HG03095 (cell line): ENCODE data around the gene USP46.

ENCODE experiments used
- ATAC-seq: cut with Tn5 transposase; IDR thresholded peaks from one replicate; pipeline ENCODE4 v1.9.1; 2021; ENCODE audit warnings: moderate library complexity; ENCODE audit not compliant: unreplicated experiment

USP46 gene

DNA sequence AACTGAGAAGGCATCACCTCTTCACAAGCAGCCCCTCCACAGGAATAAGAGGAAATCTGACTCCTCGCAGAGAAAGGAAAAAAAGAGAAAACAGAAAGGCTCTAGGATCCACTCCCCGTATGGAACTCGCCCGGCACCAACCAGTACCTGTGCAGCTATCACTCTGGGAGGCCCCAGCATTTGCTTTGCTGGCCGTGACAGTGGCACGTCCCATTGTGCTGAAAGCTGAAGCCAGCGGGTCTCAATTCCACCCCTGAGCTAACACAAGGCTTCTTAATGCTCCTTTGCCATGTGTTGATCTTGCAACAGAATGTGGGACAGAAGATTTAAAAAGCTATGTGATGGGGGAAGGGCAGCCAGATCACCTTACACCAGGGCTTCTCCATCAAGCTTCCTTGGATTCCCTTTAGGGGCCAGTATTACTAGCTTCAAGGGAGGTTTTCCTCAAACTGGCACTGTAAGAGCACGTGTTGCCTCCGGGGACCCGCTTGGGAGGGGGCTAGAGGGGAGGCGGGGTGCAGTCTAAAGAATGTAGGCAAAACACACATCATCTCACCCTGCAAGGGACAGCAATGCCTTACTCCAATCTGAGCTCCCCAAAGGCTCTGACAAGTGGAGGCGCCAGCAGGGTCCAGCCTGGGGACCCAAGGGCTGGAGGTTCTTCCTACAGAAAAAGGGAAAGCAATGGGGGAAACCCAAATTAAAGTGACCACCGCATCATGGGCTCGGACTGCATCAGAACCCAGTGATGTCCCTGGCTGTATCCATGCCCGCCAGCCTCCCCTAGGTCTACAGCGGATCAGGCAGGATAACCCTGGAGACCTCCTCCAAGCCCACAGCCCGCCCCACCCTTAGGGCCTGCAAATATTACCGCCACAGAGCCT is 1.2 kb downstream of the USP46 start:
- ATAC-seq = no peak

DNA sequence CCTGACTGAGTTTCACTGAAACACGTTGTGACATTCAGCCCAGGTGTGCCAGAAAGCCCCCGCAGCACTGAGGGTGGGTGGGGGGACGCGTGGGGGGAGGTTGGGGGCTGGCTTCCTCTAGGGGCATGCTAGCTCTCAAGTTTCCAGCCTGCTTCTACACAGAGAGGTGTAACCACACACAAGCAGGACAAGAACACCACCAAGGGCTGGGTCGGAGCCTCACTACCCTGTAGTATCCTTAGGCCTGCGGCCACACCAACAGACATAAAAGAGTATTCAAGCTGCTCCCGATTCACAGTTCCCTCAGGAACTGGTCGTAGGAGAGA is 1.8 kb downstream of the USP46 start:
- ATAC-seq = no peak

DNA sequence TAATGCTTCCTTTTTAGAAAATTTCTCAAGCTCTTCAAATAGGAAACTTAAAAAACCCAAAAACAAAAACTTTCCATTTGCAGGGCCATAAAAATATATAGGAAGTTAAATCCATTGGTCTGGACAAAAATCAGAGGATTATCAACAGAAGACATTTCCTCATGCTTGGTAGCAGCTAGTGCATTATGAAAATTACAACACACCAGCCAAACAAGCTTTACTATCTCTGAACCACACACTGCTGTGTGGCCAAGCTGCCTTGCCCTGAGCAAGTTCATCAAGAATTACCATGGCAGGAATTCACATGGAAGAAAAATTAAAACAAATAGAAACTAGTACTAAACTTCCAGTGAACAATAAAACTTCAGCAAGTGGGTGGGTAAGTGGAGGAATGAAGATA is 3.6 kb downstream of the USP46 start:
- no peak for ATAC-seq

DNA sequence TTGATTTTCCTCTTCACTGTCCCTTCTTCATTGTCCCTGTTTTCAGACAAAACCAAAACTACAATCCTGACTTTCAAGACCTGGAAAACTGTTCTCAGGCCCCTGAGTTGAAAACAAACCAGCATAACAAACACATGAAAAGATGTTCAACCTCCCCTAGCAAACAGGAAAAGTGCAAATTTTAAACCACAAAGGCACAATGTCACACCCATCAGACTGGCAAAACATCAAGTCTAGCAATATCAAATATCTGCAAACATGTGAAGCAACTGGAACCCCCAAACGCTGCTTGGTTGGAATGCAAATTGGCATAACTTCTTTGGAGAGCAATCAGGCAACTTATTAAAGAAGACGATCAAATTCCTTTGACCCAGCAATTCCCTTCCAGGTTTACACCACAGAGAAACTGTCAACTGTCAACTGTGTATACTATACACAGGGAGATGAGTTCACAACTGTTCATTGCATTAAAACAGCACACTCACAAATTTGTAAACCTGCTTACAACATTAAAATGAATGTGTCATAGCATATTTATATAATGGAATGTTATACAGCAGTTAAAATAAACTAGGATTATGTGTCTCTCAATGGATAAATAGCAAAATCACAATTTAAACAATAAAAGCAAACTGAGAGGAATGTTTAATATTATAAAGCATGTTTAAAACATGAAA is 7.0 kb downstream of the USP46 start:
- ATAC-seq = no peak

DNA sequence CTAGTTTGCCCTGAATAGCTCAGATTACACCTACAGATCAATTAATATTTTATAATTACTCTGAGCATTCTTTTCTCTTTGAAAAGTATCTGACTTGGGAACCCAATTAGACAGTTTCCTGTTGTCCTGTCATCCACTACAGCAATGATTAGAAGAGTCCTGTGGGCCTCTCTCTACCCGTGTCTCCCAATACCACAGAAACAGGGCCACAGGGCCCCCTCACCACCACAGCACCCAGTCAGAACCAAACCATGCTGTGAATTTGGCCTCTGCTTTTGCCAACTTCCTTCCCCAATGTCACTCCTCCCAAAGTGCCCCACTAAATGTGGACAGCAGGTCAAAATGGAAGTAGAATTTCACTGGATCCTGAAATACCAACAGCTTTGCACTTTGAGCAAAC is 10.3 kb downstream of the USP46 start:
- ATAC-seq = no peak

DNA sequence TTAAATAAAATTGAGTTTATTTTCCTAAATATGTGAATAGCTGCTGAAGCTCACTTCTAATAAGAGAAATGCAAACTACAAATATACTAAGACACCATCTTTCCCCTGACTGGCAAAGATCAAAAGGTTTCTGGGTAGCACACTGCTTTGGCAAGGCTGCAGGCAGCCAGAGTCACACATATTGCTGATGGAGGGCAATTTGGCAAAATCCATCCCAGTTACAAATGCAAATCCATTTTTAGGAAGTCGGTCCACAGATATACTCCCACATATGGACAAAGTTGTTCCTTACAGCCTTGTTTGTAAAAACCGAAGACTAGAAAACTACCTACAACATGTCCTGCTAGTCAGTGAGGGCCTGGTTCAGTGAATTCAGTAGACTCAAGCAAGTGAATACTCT is 12.4 kb downstream of the USP46 start:
- no peak for ATAC-seq

DNA sequence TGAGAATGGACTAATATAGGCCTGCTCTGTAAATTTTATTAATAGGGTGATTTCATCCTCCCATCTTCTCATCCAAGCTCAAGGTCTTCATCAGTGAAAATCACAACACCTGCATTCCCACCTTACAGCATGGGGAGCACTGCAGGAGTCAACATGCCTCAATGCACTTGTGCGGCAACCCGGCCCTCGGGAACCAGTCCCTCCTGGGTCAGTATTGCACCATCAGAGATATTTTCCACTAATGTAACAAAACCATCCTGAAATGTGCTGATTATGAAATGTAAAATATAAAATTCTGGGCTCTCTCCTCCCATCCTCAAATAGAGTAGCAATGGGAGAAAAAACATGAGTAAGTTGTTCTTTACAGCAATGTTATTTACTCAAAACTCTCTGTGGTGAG is 13.0 kb downstream of the USP46 start:
- no peak for ATAC-seq

DNA sequence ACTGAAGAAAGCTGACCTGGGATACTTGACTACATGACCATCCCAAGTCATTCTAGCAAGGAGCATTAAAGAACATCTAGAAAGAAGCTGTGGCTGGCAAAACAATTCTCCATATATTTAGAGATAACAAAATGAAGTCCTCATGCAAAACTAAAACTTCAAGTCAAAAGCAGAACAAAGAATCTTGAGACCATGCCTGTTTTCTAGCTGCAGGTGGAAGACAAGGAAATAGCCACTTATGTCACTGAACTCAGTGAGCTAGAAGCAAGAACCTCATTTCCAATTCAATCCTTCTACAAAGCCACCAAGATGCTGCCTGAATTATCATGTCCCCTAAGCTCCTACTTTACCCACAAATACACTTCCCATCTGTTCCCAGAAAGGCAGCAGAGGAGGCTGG is 13.8 kb downstream of the USP46 start:
- no peak for ATAC-seq

DNA sequence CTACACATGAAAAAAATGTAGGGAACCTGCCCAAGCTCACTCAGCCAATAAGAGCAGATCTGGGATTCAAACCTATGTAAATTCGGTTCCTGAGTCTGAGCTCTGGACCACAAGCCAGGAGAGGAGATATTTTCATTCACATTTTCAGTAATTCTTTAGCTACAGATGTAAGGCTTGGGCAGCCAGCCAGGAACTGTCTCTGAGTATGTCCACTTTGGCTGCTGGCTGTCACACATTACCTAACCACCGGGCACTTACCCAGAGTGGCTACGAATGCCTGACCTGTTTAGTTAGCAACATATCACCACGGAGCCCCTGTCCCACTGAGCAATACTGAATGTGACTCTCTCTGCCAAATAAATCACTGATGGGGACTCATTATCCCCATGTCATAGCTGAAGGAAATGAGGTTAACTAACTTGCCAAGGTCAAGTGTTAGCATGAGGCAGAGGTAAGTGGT is 15.3 kb downstream of the USP46 start:
- peak; percentile 29 for ATAC-seq

DNA sequence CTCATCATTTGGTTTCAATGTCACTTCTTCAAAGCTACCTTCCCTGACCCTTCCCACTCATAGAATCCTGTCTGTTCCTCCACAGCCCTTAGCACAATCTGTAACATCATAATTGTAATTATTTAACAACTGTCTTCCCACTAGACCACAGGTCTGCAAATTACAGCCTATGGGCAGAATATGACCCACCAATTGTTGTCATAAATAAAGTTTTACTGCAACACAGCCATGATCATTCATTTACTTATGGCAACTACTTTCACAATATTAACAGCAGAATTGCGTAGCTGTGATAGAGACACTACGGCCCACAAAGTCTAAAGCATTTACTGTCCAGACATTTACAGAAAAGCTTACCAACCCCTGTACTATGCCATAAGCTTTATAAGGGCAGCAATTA is 15.9 kb downstream of the USP46 start:
- no peak for ATAC-seq

DNA sequence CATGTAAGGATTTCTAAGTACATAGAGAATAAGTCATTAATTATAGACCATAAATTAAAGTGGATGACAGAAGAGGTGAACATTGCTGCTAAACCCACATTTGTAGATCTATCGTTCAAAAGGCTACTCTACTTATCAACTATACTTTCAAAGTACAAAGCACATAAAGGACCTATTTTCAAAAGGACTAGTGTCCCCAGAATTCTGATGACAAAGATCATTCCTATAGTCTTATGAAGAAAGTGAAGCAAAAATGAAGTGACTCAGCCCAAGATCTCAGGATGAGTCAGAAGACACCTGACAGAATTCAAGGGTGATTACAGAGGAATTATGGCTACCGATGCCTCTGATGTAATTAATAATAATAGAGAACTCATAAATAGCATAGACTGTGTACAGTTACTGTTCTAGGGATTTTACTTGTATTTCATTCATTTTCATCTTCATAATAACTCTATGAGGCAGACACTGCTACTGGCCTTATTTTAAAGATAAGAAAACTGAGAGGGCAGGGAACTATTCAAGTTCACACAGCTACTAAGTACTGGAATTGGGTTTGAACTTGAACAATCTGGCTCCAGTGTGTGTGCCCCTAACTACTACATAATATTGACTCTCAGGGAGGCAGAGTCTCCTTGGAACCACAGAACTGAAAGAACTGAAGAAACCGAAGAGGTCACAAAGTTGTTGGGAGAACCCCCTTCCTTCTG is 17.1 kb downstream of the USP46 start:
- peak; percentile 78 for ATAC-seq

DNA sequence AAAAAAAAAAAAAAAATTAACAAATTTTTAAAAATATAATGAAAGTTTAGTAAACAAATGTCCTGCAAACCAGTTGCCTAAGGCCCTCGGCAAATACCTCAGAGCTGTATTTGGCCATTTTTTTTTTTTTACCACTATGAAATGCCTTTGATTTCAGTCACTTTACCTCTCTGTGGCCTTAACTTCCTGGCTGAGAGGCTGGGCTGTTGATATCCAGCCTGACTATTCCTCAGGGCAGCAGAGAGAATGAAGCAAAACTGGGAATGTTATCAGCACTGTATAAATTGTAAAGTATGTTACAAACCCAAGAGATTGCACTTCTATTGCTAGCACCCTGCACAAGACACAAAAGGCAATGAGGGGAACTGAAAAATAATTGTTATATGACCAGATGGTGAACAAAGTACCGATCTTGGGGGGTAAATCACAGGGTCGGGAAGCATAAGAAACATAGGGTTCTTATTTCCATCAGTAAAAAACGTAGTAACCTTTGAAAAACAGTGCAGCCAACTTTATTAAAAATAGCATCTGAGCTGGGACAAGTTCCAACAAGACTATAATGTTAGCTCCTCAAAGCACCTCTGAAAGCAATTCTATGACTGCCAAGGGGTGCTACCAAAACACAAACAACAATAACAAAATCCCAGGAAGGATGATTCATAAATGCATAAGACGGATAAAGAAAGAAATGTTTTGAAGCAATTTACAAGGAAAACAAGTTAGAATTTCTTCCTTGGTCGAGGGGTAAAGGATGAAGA is 18.1 kb downstream of the USP46 start:
- ATAC-seq = no peak

DNA sequence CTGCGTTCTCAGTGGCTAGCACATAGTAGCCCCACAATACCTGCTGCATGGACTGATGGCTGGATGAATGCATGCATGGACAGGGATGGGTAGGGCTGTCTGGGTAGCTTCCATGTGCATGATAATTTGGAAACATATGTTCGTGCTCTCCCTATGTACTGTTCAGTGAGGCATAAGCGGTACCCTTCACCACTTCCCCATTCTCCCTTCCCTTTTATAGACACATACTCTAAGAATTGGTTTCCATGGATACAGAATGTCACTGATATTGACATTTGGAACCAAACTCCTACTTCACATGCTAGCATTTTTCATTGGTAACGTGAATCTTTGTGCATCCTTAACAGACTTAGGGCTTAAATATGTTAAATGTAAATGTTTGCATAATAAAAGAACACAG is 20.4 kb downstream of the USP46 start:
- no peak for ATAC-seq

DNA sequence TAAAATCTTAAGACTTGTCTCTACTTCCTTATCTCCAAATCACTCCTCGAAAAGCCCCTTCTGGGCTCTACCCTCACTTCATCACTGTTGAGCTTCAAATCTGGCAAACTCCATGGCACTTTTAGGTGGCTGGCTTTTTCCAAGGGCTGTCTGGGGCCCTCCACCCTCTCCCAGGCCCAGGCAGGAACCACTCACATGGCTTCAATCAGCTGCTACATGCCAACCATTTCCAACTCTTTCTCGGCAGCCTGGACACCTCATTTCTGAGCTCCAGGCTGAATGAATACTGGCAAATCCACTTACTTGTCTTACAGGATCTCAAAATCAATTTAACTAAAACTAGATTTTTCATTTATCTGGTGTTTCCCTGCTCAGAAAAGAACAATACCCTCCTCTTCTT is 22.0 kb downstream of the USP46 start:
- ATAC-seq = no peak

DNA sequence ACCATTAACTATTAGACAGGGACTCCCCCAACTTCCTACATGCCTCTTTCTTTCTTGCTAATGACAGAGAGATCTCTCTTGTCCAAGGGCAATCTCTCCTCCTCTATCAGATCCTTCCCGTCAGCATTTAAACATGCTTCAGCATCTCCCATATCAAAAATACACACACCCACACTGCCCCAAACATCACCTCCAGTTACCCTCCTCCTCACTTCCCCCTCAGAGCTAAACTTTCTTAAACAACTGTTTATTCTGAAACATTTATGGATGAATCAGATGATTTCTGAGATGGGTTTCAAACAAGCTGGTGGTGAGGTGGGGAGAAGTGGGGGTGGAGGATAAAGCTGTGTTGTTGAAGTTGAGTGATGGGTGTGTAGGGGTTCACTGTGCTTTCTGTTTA is 23.5 kb downstream of the USP46 start:
- ATAC-seq = no peak

DNA sequence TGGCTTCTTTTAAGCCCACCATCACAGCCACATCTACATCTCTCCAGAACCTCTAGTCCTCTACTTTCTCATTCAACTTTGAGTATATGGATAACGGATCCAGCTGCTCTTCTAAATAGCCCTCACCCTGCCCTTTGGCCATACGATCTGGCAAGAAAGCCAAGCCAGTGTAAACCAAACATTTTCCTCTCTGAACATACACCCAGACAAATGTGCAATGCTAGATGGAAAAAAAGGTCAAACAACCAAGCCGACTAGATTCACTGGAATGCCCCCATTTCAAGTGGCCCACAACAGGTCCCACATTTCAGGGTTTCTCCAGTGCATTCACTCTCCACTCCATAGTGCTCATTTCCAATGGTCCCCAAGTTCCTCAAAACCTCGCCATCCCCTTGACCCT is 24.0 kb downstream of the USP46 start:
- no peak for ATAC-seq

DNA sequence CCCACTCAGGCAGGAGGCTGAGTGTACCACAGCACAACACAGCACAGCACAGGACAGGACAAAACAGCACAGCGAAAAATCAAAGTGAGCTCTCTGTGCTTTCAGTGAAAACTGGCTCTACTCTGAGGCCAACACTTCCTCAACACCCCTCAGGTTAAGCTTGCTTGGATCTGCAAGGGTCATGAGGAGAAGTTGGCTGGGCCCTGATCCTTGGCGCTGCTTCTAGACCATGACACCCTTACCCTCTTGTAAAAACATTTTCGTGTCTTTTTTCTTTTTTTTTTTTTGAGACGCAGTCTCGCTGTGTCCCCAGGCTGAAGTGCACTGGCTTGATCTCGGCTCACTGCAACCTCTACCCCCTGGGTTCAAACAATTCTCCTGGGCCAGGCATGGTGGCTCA is 25.3 kb downstream of the USP46 start:
- ATAC-seq = no peak

DNA sequence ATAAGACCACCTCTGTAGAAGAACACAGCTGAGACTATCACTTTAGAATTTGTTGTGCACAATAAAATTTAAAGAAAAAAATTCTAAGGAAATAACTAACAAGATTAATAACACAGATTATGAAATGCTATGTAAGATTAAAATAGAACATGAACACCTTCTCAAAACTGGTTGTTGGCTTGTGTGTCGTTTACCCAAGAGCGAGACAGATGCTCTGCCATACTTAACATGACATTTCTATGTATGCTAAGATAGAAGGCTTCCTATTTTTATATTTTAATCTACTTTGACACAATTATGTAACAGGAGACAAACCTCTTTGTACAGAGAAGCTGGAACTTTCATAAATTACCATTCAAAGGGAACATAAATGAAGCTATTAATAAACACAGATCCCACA is 30.1 kb downstream of the USP46 start:
- no peak for ATAC-seq

DNA sequence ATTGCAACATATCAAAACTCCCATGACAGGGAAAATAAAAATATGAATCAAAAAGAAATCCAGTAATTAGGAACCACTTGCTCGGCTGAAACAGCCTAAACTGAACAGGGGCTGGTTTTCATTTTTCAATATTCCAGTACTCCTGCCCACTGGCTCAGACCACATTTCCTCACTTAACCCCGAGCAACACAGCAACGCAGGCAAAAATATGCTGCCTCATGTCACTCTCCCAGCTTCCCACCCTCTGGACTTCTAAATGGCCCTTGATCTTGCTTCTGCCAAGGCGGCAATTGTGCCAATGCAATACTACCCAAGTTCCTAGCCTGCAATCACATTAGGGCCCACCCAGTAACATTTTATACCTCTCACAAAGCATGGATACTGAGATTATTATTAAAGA is 30.6 kb downstream of the USP46 start:
- no peak for ATAC-seq

DNA sequence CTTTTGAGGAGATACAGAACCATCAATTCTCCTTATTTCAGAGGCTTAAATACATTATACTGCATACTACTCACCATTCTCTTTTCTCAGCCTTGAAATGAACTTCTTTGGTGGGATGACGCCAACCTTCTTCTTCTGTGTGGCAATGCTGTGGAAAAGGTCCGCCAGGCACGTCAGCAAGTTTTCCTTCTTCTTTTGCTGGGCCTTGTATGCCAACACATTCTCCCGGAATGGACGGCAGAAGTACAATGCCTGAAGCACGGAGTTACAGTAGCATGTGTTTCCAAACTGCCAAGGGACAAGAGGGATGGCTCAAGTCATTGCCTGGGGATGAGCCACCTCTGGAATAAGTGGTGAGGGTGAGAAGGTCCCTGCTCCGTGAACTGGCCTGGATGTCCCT is 31.2 kb downstream of the USP46 start:
- ATAC-seq = no peak

DNA sequence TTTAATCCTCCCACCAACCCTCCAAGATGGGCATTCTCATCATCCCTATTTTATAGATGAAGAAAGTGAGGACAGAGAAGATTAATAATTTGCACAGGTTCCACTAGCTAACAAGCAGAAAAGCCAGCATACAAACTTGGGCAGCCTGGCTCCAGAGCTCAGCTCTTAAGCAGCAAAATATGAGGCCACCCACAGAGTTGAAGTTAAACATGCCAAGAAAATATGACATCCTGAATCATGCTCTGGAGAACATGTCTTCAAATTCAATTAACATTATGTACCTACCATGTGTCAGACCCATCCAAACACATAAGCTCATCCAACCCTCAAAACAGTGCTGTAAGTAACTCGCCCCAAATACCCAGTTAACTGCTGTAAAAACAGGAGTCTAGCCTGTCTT is 33.9 kb downstream of the USP46 start:
- ATAC-seq = no peak
